Natural killer cell treated with Interleukin-12 subunit alpha and Interleukin-12 subunit beta and Interleukin-15 and Interleukin-18, amount 100 ng/mL, for 72 hours (primary cell): Measurements from ENCODE around the gene FAM222B. TPM values are rescaled to one million over a fixed set of nuclear protein-coding genes. Genes with fewer than 3 reads are reported as not detected.
"Not testable (repeated sequence)": the region's sequence is repeated elsewhere in the genome, so short reads cannot be mapped to it uniquely, and the experiment has no call there.

ENCODE experiments used
- ATAC-seq, 2 donors: fragments of 150-1000 bp; cut with Tn5 transposase in 1 of 2; sonication (Bioruptor Pico), chemical (Tn5 transposase) in 1 of 2; 2 replicates each; pipeline ENCODE4 v1.10.0; 2021
- DNase-seq: peaks from one replicate; pipeline ENCODE4 v3.0.0; 2022; ENCODE audit warnings: low spot score
- H3K27ac Mint-ChIP-seq, 2 donors: 1 replicate in 1 of 2; 2 replicates in 1 of 2; pipeline ENCODE4 v1.8.0; 2022; ENCODE audit warnings: mixed read lengths in 2 of 2, mild to moderate bottlenecking in 1 of 2, moderate library complexity in 1 of 2
- H3K27me3 Mint-ChIP-seq, 2 donors: 1 replicate in 1 of 2; 2 replicates in 1 of 2; pipeline ENCODE4 v1.8.0; 2022; ENCODE audit warnings: mixed read lengths in 2 of 2
- H3K36me3 Mint-ChIP-seq: one replicate; pipeline ENCODE4 v1.8.0; 2022; ENCODE audit warnings: mixed read lengths
- H3K4me1 Mint-ChIP-seq, 2 donors: 1 replicate in 1 of 2; 2 replicates in 1 of 2; pipeline ENCODE4 v1.8.0; 2022; ENCODE audit warnings: low read depth in 2 of 2, mixed read lengths in 2 of 2, mild to moderate bottlenecking in 1 of 2
- H3K4me3 Mint-ChIP-seq: one replicate; pipeline ENCODE4 v1.8.0; 2022; ENCODE audit warnings: mixed read lengths
- H3K9me3 Mint-ChIP-seq: 2 replicates; pipeline ENCODE4 v1.8.0; 2022; ENCODE audit warnings: mixed read lengths
- total RNA-seq, 2 donors: library from RNA; stranded (reverse); gene quantifications; one replicate each; pipeline ENCODE4 v1.2.3, GENCODE V29; 2022

The FAM222B gene
- total RNA-seq, 2 donors from 2014 or later, result 21.7 to 23.5 TPM

DNA sequence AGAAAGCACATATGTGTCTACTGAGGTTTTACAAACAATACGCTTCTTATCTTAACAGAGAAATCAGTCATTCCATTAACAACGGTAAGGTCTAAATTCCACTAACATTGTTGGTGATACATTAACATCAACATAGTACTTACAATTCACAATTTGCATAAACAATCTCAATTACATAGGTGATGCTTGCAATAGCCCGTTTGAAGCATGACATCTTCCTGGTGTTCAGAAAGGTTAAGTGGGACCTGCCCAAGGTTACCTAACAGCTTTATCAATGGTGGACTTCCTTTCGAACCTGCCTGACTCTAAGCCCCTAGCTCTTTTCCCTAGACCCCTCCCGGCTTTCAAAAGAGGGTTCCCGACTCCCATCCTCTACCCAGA is 699 bp downstream of the FAM222B start:
- H3K27me3 Mint-ChIP-seq, result no peaks in the 10 kb centered on the region
- peak in 1 of 2 donors; percentile 2 for ATAC-seq
- H3K4me3 Mint-ChIP-seq, result peak overlapping the region; percentile 100
- H3K36me3 Mint-ChIP-seq, result peaks cover 7% of the 10 kb centered on the region
- DNase-seq, result no peak
- peak overlapping the region; percentile 93 to 98 for H3K27ac Mint-ChIP-seq
- H3K4me1 Mint-ChIP-seq, result peaks cover 10% of the 10 kb centered on the region in 2 donors
- H3K9me3 Mint-ChIP-seq, result no peaks in the 10 kb centered on the region

- Mint-ChIP-seq H3K4me3 (no peak overlapping the region), H3K36me3 (peaks cover 11% of the 10 kb centered on the region), H3K4me1 (peaks cover 16 to 18% of the 10 kb centered on the region in 2 donors), H3K27ac (no peak overlapping the region), H3K9me3 (no peaks in the 10 kb centered on the region), H3K27me3 (no peaks in the 10 kb centered on the region)
- no peak for ATAC-seq
- DNase-seq, result no peak
These were observed 3.4 kb downstream of the FAM222B start for GRCh38 chr17:28839221-28839620.

GRCh38 chr17:28836541-28836940 is 6.0 kb downstream of the FAM222B start:
- H3K27me3 Mint-ChIP-seq, H3K4me3 Mint-ChIP-seq, DNase-seq, ATAC-seq, H3K9me3 Mint-ChIP-seq: not testable (repeated sequence)
- Mint-ChIP-seq H3K4me1 (peaks cover 14 to 15% of the 10 kb centered on the region in 2 donors), H3K27ac (peak overlapping the region in 1 of 2 donors; percentile 24), H3K36me3 (peaks cover 13% of the 10 kb centered on the region)

- Mint-ChIP-seq H3K27ac (no peak overlapping the region), H3K36me3 (peaks cover 13% of the 10 kb centered on the region), H3K9me3 (no peaks in the 10 kb centered on the region), H3K27me3 (no peaks in the 10 kb centered on the region), H3K4me3 (no peak overlapping the region), H3K4me1 (peaks cover 14 to 15% of the 10 kb centered on the region in 2 donors)
- DNase-seq, result no peak
- ATAC-seq, result no peak
These were observed 8.2 kb downstream of the FAM222B start for GRCh38 chr17:28834420-28834819.

GRCh38 chr17:28828294-28829040 is 14.1 kb downstream of the FAM222B start:
- ATAC-seq (no peak), DNase-seq (no peak)
- Mint-ChIP-seq H3K9me3 (no peaks in the 10 kb centered on the region), H3K4me1 (peaks cover 8 to 18% of the 10 kb centered on the region in 2 donors), H3K36me3 (peaks cover 5% of the 10 kb centered on the region), H3K27ac (no peak overlapping the region), H3K4me3 (no peak overlapping the region), H3K27me3 (no peaks in the 10 kb centered on the region)

- no peak overlapping the region for H3K27ac Mint-ChIP-seq
- H3K4me1 Mint-ChIP-seq, result peaks cover 10 to 20% of the 10 kb centered on the region in 2 donors
- H3K9me3 Mint-ChIP-seq, result no peaks in the 10 kb centered on the region
- H3K27me3 Mint-ChIP-seq, result no peaks in the 10 kb centered on the region
- H3K36me3 Mint-ChIP-seq, result peaks cover 5% of the 10 kb centered on the region
- no peak overlapping the region for H3K4me3 Mint-ChIP-seq
- no peak for ATAC-seq
- DNase-seq, result no peak
These were observed 14.9 kb downstream of the FAM222B start for GRCh38 chr17:28827672-28828071.

DNA sequence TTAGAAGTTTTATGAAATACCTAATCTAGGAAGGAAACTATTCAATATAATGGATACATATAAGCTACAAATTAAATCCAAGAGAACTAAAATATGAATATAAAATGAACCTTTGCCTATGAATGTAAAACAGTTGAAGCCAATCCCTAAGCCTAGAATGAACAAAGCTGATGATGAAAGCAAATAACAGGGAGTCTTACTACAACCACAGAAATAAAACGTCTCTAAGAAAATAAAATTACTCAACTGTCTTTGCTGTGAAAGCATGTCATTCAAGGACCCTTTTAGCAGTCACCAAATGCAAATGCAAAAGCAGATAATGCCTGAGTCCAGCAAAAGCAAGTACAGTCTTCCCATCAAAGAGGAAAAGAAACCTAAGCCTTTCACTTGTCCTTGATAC is 23.0 kb downstream of the FAM222B start:
- no peak overlapping the region for H3K4me3 Mint-ChIP-seq
- H3K27ac Mint-ChIP-seq, result no peak overlapping the region
- no peaks in the 10 kb centered on the region for H3K36me3 Mint-ChIP-seq
- H3K27me3 Mint-ChIP-seq, result no peaks in the 10 kb centered on the region
- no peak for ATAC-seq
- peaks cover 5 to 7% of the 10 kb centered on the region in 2 donors for H3K4me1 Mint-ChIP-seq
- no peaks in the 10 kb centered on the region for H3K9me3 Mint-ChIP-seq
- no peak for DNase-seq

GRCh38 chr17:28818819-28819221 is 23.8 kb downstream of the FAM222B start:
- no peaks in the 10 kb centered on the region for H3K27me3 Mint-ChIP-seq
- H3K4me1 Mint-ChIP-seq, result peaks cover 3 to 5% of the 10 kb centered on the region in 2 donors
- ATAC-seq, result no peak
- H3K36me3 Mint-ChIP-seq, result no peaks in the 10 kb centered on the region
- H3K9me3 Mint-ChIP-seq, result no peaks in the 10 kb centered on the region
- H3K4me3 Mint-ChIP-seq, result no peak overlapping the region
- peak overlapping the region in 1 of 2 donors; percentile 13 for H3K27ac Mint-ChIP-seq
- no peak for DNase-seq

- no peaks in the 10 kb centered on the region for H3K36me3 Mint-ChIP-seq
- H3K27me3 Mint-ChIP-seq, result no peaks in the 10 kb centered on the region
- H3K27ac Mint-ChIP-seq, result no peak overlapping the region
These were observed 26.1 kb downstream of the FAM222B start for GRCh38 chr17:28816540-28816939.

DNA sequence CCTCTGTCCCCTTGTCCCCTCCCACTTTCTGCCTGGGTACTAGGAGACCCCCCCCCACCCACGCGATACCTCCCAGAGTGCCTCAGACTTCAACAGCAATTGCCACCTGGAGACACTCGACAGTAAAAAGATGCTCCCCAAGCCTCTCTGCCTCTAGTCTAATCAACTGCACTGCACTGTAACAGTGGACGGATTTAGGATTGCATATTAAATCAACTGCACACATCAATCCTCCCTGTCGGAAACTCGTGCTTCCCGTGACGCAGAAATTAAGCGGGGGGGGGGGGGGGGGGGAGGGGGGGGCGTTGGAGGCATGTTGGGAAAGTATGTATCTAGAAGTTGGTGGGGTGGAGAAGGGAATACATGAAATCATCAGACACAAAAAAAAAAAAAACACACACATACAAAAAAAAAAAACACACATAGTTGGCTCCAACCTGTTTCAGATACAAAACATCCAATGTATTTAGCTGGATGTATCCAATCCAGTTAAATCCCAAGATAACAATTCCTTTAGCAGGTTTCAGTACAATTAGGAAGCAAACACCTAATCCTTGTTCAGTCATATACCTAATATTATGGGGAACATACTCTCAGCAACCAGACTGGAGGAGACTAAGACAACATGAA is 29.7 kb downstream of the FAM222B start:
- H3K36me3 Mint-ChIP-seq, result no peaks in the 10 kb centered on the region
- no peak for DNase-seq
- peaks cover 11 to 26% of the 10 kb centered on the region in 2 donors for H3K4me1 Mint-ChIP-seq
- H3K27me3 Mint-ChIP-seq, result no peaks in the 10 kb centered on the region
- no peaks in the 10 kb centered on the region for H3K9me3 Mint-ChIP-seq
- H3K4me3 Mint-ChIP-seq, result peak overlapping the region; percentile 91
- peak overlapping the region; percentile 53 to 70 for H3K27ac Mint-ChIP-seq
- ATAC-seq, result no peak

More at GRCh38 chr17:28816540-28816939, 26.1 kb downstream of the FAM222B start:
- ATAC-seq (no peak), DNase-seq (no peak)
- Mint-ChIP-seq H3K4me1 (peaks cover 2 to 10% of the 10 kb centered on the region in 2 donors), H3K9me3 (no peaks in the 10 kb centered on the region), H3K4me3 (no peak overlapping the region)

- Mint-ChIP-seq H3K27me3 (no peaks in the 10 kb centered on the region), H3K4me3 (peak overlapping the region; percentile 91), H3K27ac (peak overlapping the region; percentile 53 to 72), H3K36me3 (no peaks in the 10 kb centered on the region), H3K4me1 (peaks cover 16 to 27% of the 10 kb centered on the region in 2 donors), H3K9me3 (no peaks in the 10 kb centered on the region)
- peak; percentile 100 for ATAC-seq
- peak; percentile 97 for DNase-seq
These were observed 30.4 kb downstream of the FAM222B start for GRCh38 chr17:28812091-28812747.

GRCh38 chr17:28811651-28812090 is 30.9 kb downstream of the FAM222B start:
- Mint-ChIP-seq H3K27ac (peak overlapping the region; percentile 53 to 72), H3K9me3 (no peaks in the 10 kb centered on the region), H3K4me1 (peaks cover 16 to 27% of the 10 kb centered on the region in 2 donors), H3K27me3 (no peaks in the 10 kb centered on the region), H3K4me3 (peak overlapping the region; percentile 91), H3K36me3 (no peaks in the 10 kb centered on the region)
- DNase-seq (no peak), ATAC-seq (no peak)

DNA sequence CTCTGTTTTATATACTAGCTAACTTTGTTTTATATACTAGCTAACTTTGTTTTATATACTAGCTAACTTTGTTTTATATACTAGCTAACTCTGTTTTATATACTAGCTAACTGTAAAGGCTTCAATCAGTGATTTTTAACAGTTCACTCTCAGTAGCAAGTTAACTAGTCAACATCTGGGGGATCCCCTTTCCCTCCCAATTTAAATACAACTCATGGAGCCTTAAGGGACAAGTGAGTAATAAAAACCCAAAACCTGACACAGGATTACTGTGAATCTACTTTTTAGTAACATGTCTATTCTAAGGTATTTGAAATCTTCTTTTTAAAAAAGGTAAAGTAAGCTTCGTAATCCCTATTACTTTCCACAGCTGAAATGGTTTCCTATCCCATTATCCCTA is 32.2 kb downstream of the FAM222B start:
- Mint-ChIP-seq H3K27me3 (no peaks in the 10 kb centered on the region), H3K27ac (no peak overlapping the region), H3K4me1 (peaks cover 16 to 27% of the 10 kb centered on the region in 2 donors)

More for the DNA sequence above, 32.2 kb downstream of the FAM222B start:
- Mint-ChIP-seq H3K36me3 (no peaks in the 10 kb centered on the region), H3K4me3 (peak overlapping the region; percentile 42), H3K9me3 (no peaks in the 10 kb centered on the region)
- no peak for ATAC-seq
- DNase-seq, result no peak
